Central memory CD8-positive, alpha-beta T cell (primary cell): ENCODE measurements around the gene CACNA1B.

Experiments used
- ATAC-seq: fragments of 150-1000 bp; cut with Tn5 transposase; replicated peaks from 2 replicates; pipeline ENCODE4 v1.10.0; 2022; ENCODE audit warnings: mild to moderate bottlenecking, moderate FRiP score, moderate number of reproducible peaks; ENCODE audit not compliant: poor library complexity, severe bottlenecking; ENCODE audit errors: extremely low read depth
- DNase-seq, 2 donors: peaks; one replicate each; pipeline ENCODE4 v3.0.0; 2021; ENCODE audit warnings: low spot score in 2 of 2
- H3K27ac Mint-ChIP-seq: one replicate; pipeline ENCODE4 v1.8.0; 2022; ENCODE audit warnings: low read depth, mild to moderate bottlenecking, moderate library complexity, mixed read lengths
- H3K27me3 Mint-ChIP-seq: one replicate; pipeline ENCODE4 v1.8.0; 2022; ENCODE audit warnings: mixed read lengths
- H3K36me3 Mint-ChIP-seq: one replicate; pipeline ENCODE4 v1.8.0; 2022; ENCODE audit warnings: mild to moderate bottlenecking, moderate library complexity, mixed read lengths; ENCODE audit not compliant: insufficient read depth
- H3K4me1 Mint-ChIP-seq: one replicate; pipeline ENCODE4 v1.8.0; 2022; ENCODE audit warnings: mixed read lengths
- H3K4me3 Mint-ChIP-seq: one replicate; pipeline ENCODE4 v1.8.0; 2022; ENCODE audit warnings: mild to moderate bottlenecking, moderate library complexity, mixed read lengths
- H3K9me3 Mint-ChIP-seq: one replicate; pipeline ENCODE4 v1.8.0; 2022; ENCODE audit warnings: mixed read lengths

Gene CACNA1B

GRCh38 chr9:137919649-137920141 lies 42.1 kb downstream of the CACNA1B start:
- DNase-seq, result no peak
- no peaks in the 10 kb centered on the region for H3K4me1 Mint-ChIP-seq
- peaks cover 25% of the 10 kb centered on the region for H3K27me3 Mint-ChIP-seq
- no peaks in the 10 kb centered on the region for H3K9me3 Mint-ChIP-seq
- H3K27ac Mint-ChIP-seq, result no peak overlapping the region
- H3K4me3 Mint-ChIP-seq, result no peak overlapping the region
- ATAC-seq, result no peak
- peaks cover 3% of the 10 kb centered on the region for H3K36me3 Mint-ChIP-seq

- H3K27ac Mint-ChIP-seq, result no peak overlapping the region
- ATAC-seq (no peak), DNase-seq (no peak)
- peaks cover 21% of the 10 kb centered on the region for H3K27me3 Mint-ChIP-seq
- no peak overlapping the region for H3K4me3 Mint-ChIP-seq
- H3K4me1 Mint-ChIP-seq, result no peaks in the 10 kb centered on the region
- peaks cover 3% of the 10 kb centered on the region for H3K36me3 Mint-ChIP-seq
- H3K9me3 Mint-ChIP-seq, result no peaks in the 10 kb centered on the region
These were observed 43.2 kb downstream of the CACNA1B start for GRCh38 chr9:137920753-137921152.

- no peaks in the 10 kb centered on the region for H3K4me1 Mint-ChIP-seq
- DNase-seq (no peak), ATAC-seq (no peak)
- peaks cover 11% of the 10 kb centered on the region for H3K9me3 Mint-ChIP-seq
- no peak overlapping the region for H3K27ac Mint-ChIP-seq
- H3K4me3 Mint-ChIP-seq, result no peak overlapping the region
- H3K27me3 Mint-ChIP-seq, result peaks cover 28% of the 10 kb centered on the region
- H3K36me3 Mint-ChIP-seq, result no peaks in the 10 kb centered on the region
These were observed 46.6 kb downstream of the CACNA1B start for GRCh38 chr9:137924169-137924568.

GRCh38 chr9:137924761-137925369 lies 47.3 kb downstream of the CACNA1B start:
- ATAC-seq, result no peak
- no peak overlapping the region for H3K27ac Mint-ChIP-seq
- peaks cover 11% of the 10 kb centered on the region for H3K9me3 Mint-ChIP-seq
- no peaks in the 10 kb centered on the region for H3K4me1 Mint-ChIP-seq
- no peaks in the 10 kb centered on the region for H3K36me3 Mint-ChIP-seq
- H3K4me3 Mint-ChIP-seq, result no peak overlapping the region
- peaks cover 24% of the 10 kb centered on the region for H3K27me3 Mint-ChIP-seq
- DNase-seq, result no peak

DNA sequence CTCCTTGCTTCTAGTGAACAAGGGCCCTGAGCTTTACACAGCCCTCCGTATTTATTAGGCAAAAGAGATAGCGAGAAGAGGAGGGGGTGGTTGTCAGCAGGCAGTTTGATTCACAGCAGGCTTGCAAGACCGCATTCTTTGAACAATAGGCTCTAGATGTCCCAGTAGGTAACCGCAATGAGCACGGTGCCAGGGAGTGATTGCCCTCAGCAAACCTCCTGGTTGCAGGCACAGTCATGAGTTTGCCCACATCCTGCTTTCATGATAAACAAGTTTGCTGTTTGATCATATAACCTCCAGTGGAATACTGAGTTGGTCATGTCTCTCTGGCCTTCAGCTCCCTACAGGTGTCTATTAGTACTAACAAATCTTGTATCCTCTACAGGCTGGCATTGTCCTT lies 66.1 kb downstream of the CACNA1B start:
- Mint-ChIP-seq H3K4me1 (no peaks in the 10 kb centered on the region), H3K4me3 (no peak overlapping the region), H3K36me3 (no peaks in the 10 kb centered on the region), H3K27me3 (peaks cover 4% of the 10 kb centered on the region), H3K27ac (no peak overlapping the region), H3K9me3 (peaks cover 5% of the 10 kb centered on the region)
- no peak for ATAC-seq
- no peak for DNase-seq

DNA sequence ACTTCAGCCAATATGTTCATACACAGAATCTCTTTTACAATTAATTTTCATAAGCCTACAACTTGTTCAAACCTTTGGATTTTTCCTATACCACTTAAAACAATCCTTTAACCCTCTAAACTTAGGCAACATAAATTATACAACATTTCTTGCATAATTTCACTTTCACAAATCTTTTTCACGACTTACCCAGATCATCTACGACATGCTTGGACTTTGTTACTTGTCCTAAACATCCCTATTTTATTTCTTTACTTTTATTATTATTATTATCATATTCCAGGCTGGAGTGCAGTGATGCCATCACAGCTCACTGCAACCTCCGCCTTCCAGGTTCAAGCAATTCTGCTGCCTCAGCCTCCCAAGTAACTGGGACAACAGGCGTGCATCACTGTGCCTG lies 68.0 kb downstream of the CACNA1B start:
- no peaks in the 10 kb centered on the region for H3K27me3 Mint-ChIP-seq
- DNase-seq (no peak), ATAC-seq (no peak)
- H3K4me3 Mint-ChIP-seq, result no peak overlapping the region
- peaks cover 5% of the 10 kb centered on the region for H3K9me3 Mint-ChIP-seq
- H3K36me3 Mint-ChIP-seq, result no peaks in the 10 kb centered on the region
- H3K27ac Mint-ChIP-seq, result no peak overlapping the region
- H3K4me1 Mint-ChIP-seq, result no peaks in the 10 kb centered on the region

GRCh38 chr9:137946993-137947392 lies 69.4 kb downstream of the CACNA1B start:
- Mint-ChIP-seq H3K4me3 (no peak overlapping the region), H3K36me3 (peaks cover 1% of the 10 kb centered on the region), H3K27me3 (no peaks in the 10 kb centered on the region), H3K4me1 (no peaks in the 10 kb centered on the region), H3K27ac (no peak overlapping the region), H3K9me3 (peaks cover 5% of the 10 kb centered on the region)
- ATAC-seq (no peak), DNase-seq (no peak)

GRCh38 chr9:137948642-137949041 lies 71.1 kb downstream of the CACNA1B start:
- Mint-ChIP-seq H3K4me3 (no peak overlapping the region), H3K27me3 (peaks cover 6% of the 10 kb centered on the region), H3K36me3 (peaks cover 1% of the 10 kb centered on the region), H3K27ac (no peak overlapping the region), H3K4me1 (no peaks in the 10 kb centered on the region), H3K9me3 (no peaks in the 10 kb centered on the region)
- no peak for ATAC-seq
- no peak for DNase-seq

GRCh38 chr9:137949260-137949659 lies 71.7 kb downstream of the CACNA1B start:
- Mint-ChIP-seq H3K36me3 (peaks cover 1% of the 10 kb centered on the region), H3K9me3 (no peaks in the 10 kb centered on the region), H3K27me3 (peaks cover 8% of the 10 kb centered on the region), H3K4me3 (no peak overlapping the region), H3K27ac (no peak overlapping the region), H3K4me1 (no peaks in the 10 kb centered on the region)
- DNase-seq (no peak), ATAC-seq (no peak)

- DNase-seq (no peak), ATAC-seq (no peak)
- Mint-ChIP-seq H3K36me3 (peaks cover 1% of the 10 kb centered on the region), H3K27ac (no peak overlapping the region), H3K4me1 (no peaks in the 10 kb centered on the region), H3K27me3 (peaks cover 8% of the 10 kb centered on the region), H3K9me3 (no peaks in the 10 kb centered on the region), H3K4me3 (no peak overlapping the region)
These were observed 73.5 kb downstream of the CACNA1B start for GRCh38 chr9:137951107-137951506.

DNA sequence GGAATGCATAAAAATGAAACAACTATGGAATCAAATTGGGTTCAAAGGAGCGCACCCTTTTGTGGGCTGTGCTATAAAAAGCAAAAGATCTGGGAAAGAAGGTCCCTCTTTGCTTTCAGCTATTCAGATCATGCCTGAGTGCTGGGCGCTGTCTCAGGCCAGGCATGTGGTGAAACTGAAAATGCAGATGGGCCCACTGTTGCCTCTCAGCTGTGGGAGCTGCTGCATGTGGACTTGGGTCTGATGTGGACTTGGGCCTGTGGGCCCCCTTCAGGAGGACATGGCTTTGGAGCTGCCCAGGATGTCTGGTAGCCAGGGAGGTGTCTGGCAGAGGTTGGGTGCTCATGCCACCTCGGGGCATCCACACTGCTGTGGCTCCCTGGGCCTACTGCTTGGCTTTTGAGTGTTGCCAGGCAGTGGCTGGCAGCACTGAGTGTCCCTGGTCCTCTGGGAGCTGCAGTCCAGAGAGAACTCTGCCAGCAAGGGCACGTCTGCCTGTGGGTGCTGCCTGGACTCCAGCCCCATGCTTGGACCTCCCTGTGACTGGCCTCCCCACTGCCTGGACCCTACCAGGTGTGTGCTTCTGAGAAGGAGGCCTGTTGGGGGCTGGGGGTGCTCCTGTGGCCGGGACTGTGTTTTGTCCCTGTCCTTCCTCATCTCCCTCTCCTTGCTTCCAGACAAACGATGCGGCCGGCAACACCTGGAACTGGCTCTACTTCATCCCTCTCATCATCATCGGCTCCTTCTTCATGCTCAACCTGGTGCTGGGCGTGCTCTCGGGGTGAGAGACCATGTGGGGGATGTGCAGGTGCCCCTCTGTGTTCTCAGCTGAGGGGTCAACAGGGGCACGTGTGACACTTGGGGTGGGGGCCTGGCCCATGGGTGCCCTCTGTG lies 74.3 kb downstream of the CACNA1B start:
- Mint-ChIP-seq H3K27me3 (peaks cover 8% of the 10 kb centered on the region), H3K27ac (no peak overlapping the region), H3K4me1 (no peaks in the 10 kb centered on the region), H3K36me3 (peaks cover 1% of the 10 kb centered on the region), H3K4me3 (no peak overlapping the region), H3K9me3 (no peaks in the 10 kb centered on the region)
- ATAC-seq (no peak), DNase-seq (no peak)

DNA sequence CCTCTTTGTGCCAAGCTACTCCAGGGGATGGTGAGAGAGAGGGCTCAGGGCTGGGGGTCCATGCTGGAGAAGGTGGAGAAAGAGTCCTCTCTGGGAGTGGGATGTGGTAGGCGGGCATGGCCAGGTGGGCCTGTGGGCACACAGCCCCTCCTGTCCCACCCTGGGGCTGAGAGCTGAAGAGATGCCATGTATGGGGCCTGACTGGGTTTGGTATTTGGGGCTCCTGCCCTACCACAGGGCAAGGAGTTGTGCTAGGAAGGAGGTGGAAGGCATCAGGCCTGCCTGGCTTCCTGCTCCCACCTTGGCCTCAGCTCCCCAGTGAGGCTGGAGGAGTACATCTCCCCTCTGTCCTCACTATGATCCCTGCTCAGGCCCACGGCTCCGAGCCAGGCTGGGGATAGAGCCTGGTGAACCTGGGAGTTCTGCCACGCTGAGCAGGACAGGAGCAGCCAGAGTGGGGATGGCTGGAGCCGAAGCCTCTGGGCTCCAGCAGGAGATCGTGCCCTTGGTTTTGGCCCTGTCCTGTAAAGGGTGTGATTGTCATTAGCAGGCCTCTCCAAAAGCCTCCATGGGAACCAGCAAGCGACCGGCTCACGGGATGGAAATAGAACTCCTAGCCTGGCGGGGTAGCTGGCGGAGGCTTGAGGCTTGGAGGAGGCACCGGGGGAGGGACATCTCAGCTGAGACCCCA lies 75.5 kb downstream of the CACNA1B start:
- DNase-seq (no peak), ATAC-seq (no peak)
- peaks cover 8% of the 10 kb centered on the region for H3K27me3 Mint-ChIP-seq
- H3K36me3 Mint-ChIP-seq, result peaks cover 1% of the 10 kb centered on the region
- no peaks in the 10 kb centered on the region for H3K9me3 Mint-ChIP-seq
- H3K27ac Mint-ChIP-seq, result no peak overlapping the region
- no peak overlapping the region for H3K4me3 Mint-ChIP-seq
- H3K4me1 Mint-ChIP-seq, result no peaks in the 10 kb centered on the region
